ENCODE data around the gene MYEF2. TPM values are rescaled to one million over a fixed set of nuclear protein-coding genes. Genes with fewer than 3 reads are reported as not detected.

Gene MYEF2
- total RNA-seq, 1 donor from 2014 or later, result 22.6 TPM

DNA sequence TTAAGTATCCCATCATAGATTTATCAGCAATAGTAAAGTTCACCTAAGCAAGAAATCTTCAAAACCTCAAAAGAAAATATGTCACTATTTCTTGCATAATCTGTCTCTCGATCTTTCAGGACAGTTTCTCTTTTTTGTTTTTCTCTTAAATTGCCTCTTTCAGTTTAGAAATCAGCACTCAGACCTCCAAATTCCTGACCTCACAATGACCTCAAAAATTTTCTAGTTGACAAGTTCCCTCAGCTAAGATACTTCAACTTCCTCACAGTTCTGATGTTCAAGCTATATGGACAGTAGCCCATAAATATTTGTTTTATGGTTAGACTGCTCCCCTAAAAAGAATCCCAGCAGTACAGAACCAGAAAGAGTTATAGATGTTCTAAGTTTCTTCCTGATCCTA lies 33.2 kb downstream of the MYEF2 start:
- H3K4me3 ChIP-seq (ENCODE audit: insufficient read depth, low read depth, low read length), result no peak overlapping the region
- peaks cover 11% of the 10 kb centered on the region for H3K4me1 ChIP-seq (ENCODE audit: insufficient read depth, low read length)
- H3K9me3 Mint-ChIP-seq (ENCODE audit: unreplicated experiment), result no peaks in the 10 kb centered on the region
- no peak overlapping the region for H3K4me3 Mint-ChIP-seq (ENCODE audit: unreplicated experiment)
- no peaks in the 10 kb centered on the region for H3K36me3 ChIP-seq (ENCODE audit: insufficient read depth, low read length)
- H4K20me1 ChIP-seq (ENCODE audit: insufficient read depth, low read length), result no peaks in the 10 kb centered on the region
- no peak overlapping the region for H3K27ac ChIP-seq (ENCODE audit: low read depth, low read length)
- H3K27me3 ChIP-seq (ENCODE audit: insufficient read depth, low read length), result no peaks in the 10 kb centered on the region
- no peaks in the 10 kb centered on the region for H3K27me3 Mint-ChIP-seq (ENCODE audit: low read depth, unreplicated experiment)
- H3K79me2 ChIP-seq (ENCODE audit: insufficient read depth, low read length), result no peaks in the 10 kb centered on the region
- peak; percentile 32 for DNase-seq (ENCODE audit: low read depth)
- no peaks in the 10 kb centered on the region for H3K36me3 Mint-ChIP-seq (ENCODE audit: low read depth, unreplicated experiment)
- peak overlapping the region; percentile 58 for H3K4me2 ChIP-seq (ENCODE audit: low read length)
- no peak overlapping the region for H3K9ac ChIP-seq (ENCODE audit: low read length)
- H3K9me3 ChIP-seq (ENCODE audit: insufficient read depth, low read depth, low read length), result no peaks in the 10 kb centered on the region
- no peak overlapping the region for H3K27ac Mint-ChIP-seq (ENCODE audit: unreplicated experiment)
- peak; percentile 74 for FAIRE-seq
- peaks cover 20% of the 10 kb centered on the region for H3K4me1 Mint-ChIP-seq (ENCODE audit: low read depth, unreplicated experiment)
- no peak overlapping the region for H2AFZ ChIP-seq (ENCODE audit: low read depth, low read length)
- TF ChIP-seq EZH2 (IDR thresholded peaks at IDR 0.05; ENCODE audit: insufficient read depth, low read length), result no peak
- TF ChIP-seq, protein P1, sequence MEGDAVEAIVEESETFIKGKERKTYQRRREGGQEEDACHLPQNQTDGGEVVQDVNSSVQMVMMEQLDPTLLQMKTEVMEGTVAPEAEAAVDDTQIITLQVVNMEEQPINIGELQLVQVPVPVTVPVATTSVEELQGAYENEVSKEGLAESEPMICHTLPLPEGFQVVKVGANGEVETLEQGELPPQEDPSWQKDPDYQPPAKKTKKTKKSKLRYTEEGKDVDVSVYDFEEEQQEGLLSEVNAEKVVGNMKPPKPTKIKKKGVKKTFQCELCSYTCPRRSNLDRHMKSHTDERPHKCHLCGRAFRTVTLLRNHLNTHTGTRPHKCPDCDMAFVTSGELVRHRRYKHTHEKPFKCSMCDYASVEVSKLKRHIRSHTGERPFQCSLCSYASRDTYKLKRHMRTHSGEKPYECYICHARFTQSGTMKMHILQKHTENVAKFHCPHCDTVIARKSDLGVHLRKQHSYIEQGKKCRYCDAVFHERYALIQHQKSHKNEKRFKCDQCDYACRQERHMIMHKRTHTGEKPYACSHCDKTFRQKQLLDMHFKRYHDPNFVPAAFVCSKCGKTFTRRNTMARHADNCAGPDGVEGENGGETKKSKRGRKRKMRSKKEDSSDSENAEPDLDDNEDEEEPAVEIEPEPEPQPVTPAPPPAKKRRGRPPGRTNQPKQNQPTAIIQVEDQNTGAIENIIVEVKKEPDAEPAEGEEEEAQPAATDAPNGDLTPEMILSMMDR (IDR thresholded peaks at IDR 0.05; ENCODE audit: insufficient read depth, low read depth, low read length), result no peak

DNA sequence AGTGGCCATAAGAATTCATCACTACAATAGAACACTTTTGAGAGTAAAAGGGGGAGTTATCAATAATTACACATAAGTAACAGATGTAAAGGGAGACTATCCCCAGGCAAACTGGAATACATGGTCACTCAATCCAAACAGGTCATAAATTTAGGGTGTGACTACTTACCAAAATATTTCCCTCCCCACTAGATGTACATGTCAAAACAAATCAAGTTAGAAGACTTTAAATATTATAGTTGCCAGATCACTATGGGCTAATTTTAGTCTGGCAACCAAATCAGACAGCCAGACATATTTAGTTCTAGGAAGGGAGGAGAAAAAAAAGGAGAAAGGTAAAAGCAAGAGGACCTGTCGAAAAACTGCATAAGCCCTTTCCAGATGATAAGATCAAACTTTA lies 34.2 kb downstream of the MYEF2 start:
- Mint-ChIP-seq H3K4me1 (ENCODE audit: low read depth, unreplicated experiment) (peaks cover 18% of the 10 kb centered on the region), H3K9me3 (ENCODE audit: unreplicated experiment) (no peaks in the 10 kb centered on the region), H3K27me3 (ENCODE audit: low read depth, unreplicated experiment) (no peaks in the 10 kb centered on the region), H3K4me3 (ENCODE audit: unreplicated experiment) (no peak overlapping the region), H3K36me3 (ENCODE audit: low read depth, unreplicated experiment) (no peaks in the 10 kb centered on the region), H3K27ac (ENCODE audit: unreplicated experiment) (peak overlapping the region; percentile 11)
- TF ChIP-seq, protein P1 (IDR thresholded peaks at IDR 0.05; ENCODE audit: insufficient read depth, low read depth, low read length), result no peak
- TF ChIP-seq EZH2 (IDR thresholded peaks at IDR 0.05; ENCODE audit: insufficient read depth, low read length), result no peak
- Histone ChIP-seq H3K9ac (ENCODE audit: low read length) (no peak overlapping the region), H3K4me2 (ENCODE audit: low read length) (peak overlapping the region; percentile 58), H3K36me3 (ENCODE audit: insufficient read depth, low read length) (no peaks in the 10 kb centered on the region), H3K27me3 (ENCODE audit: insufficient read depth, low read length) (no peaks in the 10 kb centered on the region), H3K27ac (ENCODE audit: low read depth, low read length) (no peak overlapping the region), H2AFZ (ENCODE audit: low read depth, low read length) (no peak overlapping the region), H3K9me3 (ENCODE audit: insufficient read depth, low read depth, low read length) (no peaks in the 10 kb centered on the region), H3K4me3 (ENCODE audit: insufficient read depth, low read depth, low read length) (no peak overlapping the region), H3K79me2 (ENCODE audit: insufficient read depth, low read length) (no peaks in the 10 kb centered on the region), H4K20me1 (ENCODE audit: insufficient read depth, low read length) (no peaks in the 10 kb centered on the region), H3K4me1 (ENCODE audit: insufficient read depth, low read length) (peaks cover 7% of the 10 kb centered on the region)
- FAIRE-seq, result no peak
- DNase-seq (ENCODE audit: low read depth), result peak; percentile 50

DNA sequence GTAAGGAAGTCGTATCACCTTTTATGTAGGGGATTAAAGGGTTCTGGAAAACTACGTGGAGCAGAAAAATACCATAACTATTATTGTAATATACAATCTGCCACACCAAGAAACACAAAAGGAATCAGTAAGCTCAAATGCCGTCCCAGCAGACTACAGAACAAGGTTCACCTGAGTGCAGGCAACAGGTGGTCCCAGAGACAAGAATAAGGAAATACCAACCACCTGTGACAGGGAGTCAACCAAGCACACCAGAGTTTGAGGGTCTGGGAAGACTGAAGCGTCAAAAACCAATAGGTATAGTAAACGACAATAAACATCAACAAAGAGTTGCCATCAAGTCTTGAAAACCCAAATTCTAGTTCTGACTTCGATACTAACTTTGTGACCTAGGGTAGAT lies 45.2 kb downstream of the MYEF2 start:
- TF ChIP-seq EZH2 (IDR thresholded peaks at IDR 0.05; ENCODE audit: insufficient read depth, low read length), result no peak
- TF ChIP-seq, protein P1 (IDR thresholded peaks at IDR 0.05; ENCODE audit: insufficient read depth, low read depth, low read length), result no peak
- H3K36me3 ChIP-seq (ENCODE audit: insufficient read depth, low read length), result no peaks in the 10 kb centered on the region
- Mint-ChIP-seq H3K9me3 (ENCODE audit: unreplicated experiment) (no peaks in the 10 kb centered on the region), H3K27ac (ENCODE audit: unreplicated experiment) (no peak overlapping the region), H3K36me3 (ENCODE audit: low read depth, unreplicated experiment) (no peaks in the 10 kb centered on the region), H3K4me1 (ENCODE audit: low read depth, unreplicated experiment) (no peaks in the 10 kb centered on the region), H3K4me3 (ENCODE audit: unreplicated experiment) (no peak overlapping the region), H3K27me3 (ENCODE audit: low read depth, unreplicated experiment) (no peaks in the 10 kb centered on the region)
- no peak overlapping the region for H3K9ac ChIP-seq (ENCODE audit: low read length)
- no peaks in the 10 kb centered on the region for H4K20me1 ChIP-seq (ENCODE audit: insufficient read depth, low read length)
- no peak overlapping the region for H3K27ac ChIP-seq (ENCODE audit: low read depth, low read length)
- H3K4me1 ChIP-seq (ENCODE audit: insufficient read depth, low read length), result no peaks in the 10 kb centered on the region
- no peaks in the 10 kb centered on the region for H3K79me2 ChIP-seq (ENCODE audit: insufficient read depth, low read length)
- FAIRE-seq (no peak), DNase-seq (ENCODE audit: low read depth) (no peak)
- no peaks in the 10 kb centered on the region for H3K9me3 ChIP-seq (ENCODE audit: insufficient read depth, low read depth, low read length)
- H3K27me3 ChIP-seq (ENCODE audit: insufficient read depth, low read length), result no peaks in the 10 kb centered on the region
- H3K4me3 ChIP-seq (ENCODE audit: insufficient read depth, low read depth, low read length), result no peak overlapping the region
- no peak overlapping the region for H2AFZ ChIP-seq (ENCODE audit: low read depth, low read length)
- H3K4me2 ChIP-seq (ENCODE audit: low read length), result no peak overlapping the region

Data from astrocyte (in vitro differentiated cells and primary cell).